Esophagus mucosa (tissue), 1 donor: Measurements from ENCODE around the gene TENM3. TPM values are rescaled to one million over a fixed set of nuclear protein-coding genes. Genes with fewer than 3 reads are reported as not detected.
"Not testable (repeated sequence)": the region's sequence is repeated elsewhere in the genome, so short reads cannot be mapped to it uniquely, and the experiment has no call there.

Experiments
- ATAC-seq: fragments of 200-7000 bp; cut with Tn5 transposase; one replicate; pipeline ENCODE4 v1.9.1; 2020
- total RNA-seq: library from RNA; stranded (reverse); gene quantifications from one replicate; pipeline ENCODE4 v1.2.4, GENCODE V29; 2023
- donor health status: DM: yes; HTN: yes; CAD: no.

TENM3 gene
- total RNA-seq, 1 donor from 2014 or later: 3.6 TPM

DNA sequence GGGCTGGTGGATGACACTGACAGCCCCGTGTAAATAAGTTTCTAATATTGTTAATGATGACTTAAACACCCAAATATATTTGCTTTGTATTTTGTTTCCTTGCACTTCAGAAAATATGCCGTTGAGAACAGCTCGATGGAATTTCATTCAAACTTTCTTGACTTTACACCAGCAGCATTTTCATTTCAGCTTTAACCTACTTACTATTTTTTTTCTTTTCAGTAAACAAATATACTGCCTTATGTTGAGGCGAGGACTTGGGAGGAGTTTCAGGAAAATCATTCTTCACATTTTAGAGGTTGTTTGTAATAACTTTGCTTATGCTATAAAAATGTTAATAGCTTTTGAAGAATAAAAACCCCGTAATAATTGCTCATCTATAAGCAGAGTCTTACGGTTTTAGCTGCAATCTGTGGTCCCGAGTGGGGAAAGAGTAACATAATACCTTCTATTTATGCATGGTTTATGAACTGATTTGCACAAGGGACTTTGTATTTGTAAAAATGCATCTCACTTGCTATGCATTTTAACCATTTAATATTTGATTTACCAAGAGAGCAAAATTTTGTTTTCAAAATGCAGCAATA lies 14.1 kb upstream of the TENM3 start:
- ATAC-seq: no peak

DNA sequence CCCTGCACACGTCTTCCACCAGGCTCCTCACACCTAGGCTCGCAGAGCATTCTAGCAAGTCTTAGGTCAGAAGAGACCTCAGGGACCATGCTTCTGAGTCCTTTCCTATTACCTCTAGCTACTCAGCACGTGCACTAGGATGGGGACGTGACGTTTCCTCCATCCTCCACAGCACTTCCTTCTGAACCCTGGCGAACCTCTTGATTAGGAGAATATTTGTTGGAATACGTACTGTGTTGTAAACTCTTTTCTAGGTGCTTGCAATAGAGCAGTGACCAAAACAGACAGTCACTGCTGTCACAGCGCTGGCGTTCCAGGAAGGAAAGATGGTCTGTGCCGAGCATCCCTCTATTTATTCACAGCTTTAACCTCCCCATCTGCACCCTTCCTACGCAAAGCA lies 12.9 kb upstream of the TENM3 start:
- no peak for ATAC-seq

DNA sequence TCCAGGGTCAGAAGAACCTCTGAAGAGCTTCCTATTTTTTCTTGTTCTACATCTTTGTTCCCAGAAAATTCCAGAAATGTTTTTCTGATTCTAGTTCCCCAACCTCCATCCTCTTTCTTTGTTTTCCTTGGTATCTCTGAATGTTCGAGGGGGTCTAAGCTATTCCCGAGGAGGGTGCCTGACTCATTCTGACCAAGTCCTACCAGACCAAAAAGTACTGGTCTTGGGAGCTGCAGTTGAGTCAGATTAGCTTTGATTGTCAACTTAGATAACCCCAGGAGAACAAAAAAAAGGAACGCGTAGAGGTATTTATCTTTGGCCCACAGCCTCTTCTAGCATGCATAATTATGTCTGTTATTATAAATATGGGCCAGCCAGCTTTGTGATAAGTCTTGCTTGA lies 12.1 kb upstream of the TENM3 start:
- ATAC-seq: no peak

DNA sequence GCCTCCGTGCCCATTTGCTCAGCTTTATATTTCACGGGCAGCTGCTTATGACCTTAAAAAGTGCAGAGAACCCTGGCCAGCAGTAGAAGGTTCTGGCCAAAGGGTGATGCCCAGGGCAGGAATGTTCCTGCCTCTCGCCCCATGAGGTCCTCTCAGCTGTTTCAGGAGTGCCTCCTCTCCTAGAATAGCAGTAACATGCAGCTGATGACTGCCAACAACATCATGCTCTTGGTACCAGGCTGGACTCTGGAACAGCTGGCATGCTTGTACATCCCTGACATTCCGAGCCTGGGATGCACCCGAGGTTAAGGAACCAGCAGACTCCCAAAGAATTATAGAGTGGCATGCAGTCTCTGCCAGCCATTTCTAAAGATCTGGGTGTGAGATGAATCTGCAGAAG lies 11.7 kb upstream of the TENM3 start:
- no peak for ATAC-seq

DNA sequence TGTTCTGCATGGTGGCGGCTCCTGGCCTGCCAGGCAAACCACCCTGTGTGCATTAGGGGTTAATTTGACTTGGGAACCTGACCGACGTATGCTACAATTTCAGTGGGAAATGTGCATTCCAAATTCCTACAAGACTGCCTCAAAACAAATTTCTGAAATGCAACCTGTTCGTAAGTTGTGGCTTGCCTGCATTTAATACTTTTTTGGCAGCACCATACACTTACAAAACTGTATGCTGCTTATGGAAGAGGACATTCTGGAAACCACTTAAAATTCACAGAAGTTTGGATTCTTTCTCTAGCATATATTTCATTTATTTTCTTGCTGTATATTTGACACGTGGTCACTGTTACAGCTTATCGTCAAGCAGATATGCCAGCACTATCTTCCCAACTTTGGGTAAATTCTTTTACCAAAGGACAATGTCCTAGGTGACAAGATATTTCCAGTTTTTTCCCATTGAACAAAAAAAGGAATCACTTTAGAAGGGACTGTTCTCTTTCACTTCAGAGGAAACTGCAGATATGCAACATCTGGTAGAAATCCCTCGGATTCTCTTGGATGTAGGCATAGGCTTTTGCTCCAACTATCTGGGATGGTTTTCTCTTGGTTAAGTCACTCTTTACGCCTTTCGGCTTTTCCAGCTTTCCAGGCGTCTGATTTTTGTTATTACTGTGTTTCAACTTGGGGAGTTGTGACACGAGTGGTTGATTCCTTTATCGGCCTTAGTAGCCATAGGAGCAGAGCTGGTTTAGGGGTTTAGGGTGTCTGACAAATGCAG lies 9.7 kb upstream of the TENM3 start:
- no peak for ATAC-seq

DNA sequence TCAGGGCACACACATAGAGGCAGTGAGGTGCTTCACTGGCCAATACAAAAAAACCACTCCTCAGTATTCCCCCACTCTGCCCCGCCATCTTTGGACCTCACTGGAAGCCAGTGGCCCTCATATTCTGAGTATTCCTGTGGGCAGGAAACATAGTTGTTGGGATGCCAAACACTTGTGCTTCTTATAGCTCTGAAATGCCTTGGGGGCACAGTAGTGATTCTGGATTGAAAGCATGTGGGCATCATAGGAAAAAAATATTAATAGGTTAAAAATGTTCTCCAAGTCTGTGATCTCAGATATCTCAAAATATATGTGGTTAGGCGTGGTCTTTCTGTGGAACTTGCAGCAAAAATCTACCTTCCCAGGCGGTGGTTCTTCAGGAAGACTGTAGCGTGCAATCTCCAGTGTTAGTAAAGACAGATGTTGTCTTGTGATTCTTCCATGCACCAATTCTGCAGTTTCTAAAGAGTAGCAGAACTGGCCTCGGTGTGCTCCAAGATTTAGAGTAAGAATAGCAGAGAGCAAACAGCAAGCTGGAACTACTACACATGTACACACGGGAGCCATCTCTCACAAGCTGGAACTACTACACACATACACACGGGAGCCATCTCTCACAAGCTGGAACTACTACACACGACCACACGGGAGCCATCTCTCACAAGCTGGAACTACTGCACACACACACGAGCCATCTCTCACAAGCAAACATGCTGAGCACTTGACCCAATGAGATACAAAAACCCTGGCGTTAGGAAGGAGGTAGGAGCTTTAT lies 8.0 kb upstream of the TENM3 start:
- ATAC-seq: no peak

DNA sequence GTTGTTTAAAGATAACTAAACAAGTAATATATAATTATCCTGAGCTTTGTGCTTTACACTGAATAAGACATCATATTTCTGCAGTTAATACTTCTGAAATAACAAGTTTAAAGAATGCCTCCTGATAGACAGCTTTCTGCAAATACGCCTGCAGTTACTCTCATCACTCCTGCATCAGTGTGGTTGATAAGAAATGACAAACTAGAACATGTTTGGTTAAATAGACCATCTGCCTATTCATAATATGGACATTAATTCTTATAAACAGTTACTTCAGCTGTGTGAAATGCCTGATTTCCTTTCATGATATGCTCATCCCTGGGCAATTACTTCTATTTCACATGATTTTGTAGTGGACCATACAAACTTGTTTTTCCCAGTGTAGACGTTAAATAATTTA lies 7.0 kb upstream of the TENM3 start:
- no peak for ATAC-seq

DNA sequence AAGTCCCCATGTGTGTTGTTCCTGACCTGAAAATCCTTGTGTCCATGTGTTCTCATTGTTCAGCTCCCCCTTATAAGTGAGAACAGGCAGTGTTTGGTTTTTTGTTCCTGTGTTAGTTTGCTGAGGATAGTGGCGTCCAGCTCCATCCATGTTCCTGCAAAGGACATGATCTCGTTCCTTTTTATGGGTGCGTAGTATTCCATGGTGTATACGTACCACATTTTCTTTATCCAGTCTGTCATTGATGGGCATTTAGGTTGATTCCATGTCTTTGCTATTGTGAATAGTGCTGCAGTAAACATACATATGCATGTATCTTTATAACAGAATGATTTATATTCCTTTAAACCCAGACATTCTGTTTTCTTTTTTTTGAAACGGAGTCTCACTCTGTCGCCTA lies 6.2 kb upstream of the TENM3 start:
- not testable (repeated sequence) for ATAC-seq

DNA sequence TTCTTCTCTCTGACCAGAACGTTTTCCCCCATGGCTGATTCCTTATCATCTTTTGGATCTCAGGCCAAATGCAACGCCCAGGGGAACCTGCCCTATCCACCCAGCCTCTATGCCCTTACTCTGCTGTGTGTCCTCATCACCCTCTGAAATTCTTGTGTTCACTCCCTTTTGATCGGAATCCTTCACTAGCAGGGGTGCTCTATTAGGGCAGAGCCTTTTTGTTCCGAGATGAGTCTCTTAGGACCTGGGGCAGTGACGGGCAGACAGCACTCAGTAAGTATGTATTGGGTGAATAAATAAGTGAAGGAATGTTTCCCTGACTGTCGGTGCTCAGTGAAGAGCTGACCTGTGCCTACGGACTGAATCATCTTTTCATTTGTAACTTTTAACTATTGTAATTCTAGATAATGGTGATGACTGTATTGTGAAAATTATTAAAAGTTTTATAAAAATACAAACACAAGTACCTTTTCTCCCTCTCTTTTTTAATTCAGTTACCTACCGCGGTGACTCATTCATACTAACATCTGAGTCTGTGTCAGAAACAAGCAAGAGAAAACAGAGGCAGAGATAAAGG lies 4.8 kb upstream of the TENM3 start:
- no peak for ATAC-seq

DNA sequence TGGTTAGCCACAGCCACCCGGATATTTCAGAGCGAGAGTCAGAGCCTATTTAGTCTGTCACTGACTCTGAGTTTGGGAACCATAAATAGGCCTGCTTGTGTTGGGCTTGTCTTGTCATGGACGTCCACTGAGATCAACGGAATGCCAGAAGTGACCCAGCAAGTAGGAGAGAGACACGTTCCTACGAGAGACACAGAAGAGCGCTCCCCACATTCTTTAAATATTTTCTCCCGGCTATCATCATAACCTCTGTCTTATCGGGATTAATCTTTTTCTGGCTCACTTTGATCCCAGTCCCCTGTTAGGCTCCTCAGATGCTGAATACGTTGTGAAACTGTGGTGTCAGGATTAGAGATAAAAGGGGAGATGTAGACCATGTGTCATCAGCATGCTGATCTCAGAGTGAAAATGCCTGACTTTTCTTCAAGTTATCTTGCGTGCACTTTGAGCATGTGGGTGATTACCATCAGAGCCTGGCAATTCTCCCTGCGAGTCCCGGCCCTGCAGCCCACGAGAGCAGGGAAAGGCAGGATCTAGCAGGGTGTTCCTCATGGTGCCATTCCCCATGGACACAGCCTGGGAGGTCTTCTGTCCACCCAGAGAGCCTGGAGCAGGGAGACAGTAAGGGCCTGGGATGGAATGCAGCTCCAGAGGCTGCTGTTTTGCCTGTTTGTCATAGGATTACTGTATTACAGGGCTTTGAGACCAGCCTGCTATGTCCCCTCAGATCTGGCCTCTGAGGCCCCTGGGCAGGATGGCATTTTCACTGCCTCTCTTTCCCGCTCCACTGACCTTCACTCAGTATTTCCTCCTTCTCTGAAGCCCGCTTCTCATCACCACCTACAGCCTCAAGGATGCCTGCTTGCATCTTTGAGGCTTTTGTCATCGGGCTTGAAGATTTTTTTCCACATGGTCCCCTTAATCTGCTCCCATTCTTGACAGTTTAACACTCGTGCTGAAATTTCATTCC lies 2.8 kb upstream of the TENM3 start:
- ATAC-seq: no peak

DNA sequence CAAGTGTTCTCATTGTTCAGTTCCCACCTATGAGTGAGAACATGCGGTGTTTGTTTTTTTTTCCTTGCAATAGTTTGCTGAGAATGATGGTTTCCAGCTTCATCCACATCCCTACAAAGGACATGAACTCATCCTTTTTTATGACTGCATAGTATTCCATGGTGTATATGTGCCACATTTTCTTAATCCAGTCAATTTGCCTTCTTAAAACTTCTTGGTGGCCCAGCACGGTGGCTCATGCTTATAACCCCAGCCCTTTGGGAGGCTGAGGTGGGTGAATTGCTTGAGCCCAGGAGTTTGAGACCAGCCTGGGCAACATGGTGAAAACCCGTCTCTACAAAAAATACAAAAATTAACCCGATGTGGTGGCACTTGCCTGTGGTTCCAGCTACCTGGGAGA lies 942 bp upstream of the TENM3 start:
- not testable (repeated sequence) for ATAC-seq

DNA sequence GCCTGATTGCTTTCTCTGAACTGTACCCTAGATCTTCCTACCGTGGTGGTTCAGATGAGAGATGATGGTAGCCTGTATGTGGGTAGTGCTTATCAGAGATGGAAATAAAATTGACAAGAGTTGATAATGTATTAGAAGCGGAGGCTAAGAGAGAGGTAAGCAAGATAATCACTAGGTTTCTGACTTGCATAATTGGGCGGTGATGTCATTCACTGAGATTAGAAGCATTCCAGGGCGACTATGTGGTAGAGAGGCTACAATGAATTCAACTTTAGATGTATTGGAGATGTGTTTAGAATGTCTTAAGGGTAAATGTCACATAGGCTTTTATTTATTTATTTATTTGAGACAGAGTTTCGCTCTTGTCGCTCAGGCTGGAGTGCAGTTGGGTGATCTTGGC lies 415 bp upstream of the TENM3 start:
- ATAC-seq: no peak

DNA sequence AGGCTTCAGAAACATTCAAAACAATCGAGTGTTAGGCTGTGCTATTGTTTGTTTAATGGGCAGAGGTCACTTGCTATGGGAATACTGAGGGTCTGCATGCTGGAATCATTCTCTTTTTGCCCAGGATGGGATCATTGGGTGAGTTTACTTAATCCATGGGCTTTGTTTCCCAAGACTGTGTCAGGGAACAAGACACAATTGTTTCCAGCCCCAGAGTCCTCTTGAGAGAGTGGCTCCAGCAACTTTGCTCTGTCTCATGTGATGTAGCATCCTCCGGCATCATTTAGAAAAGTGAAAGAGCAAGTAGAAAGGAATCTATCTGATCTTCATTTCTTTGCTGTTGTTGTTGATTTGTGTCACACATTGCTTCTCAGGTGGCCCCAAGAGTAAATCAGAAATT lies 1.8 kb downstream of the TENM3 start:
- ATAC-seq: no peak

DNA sequence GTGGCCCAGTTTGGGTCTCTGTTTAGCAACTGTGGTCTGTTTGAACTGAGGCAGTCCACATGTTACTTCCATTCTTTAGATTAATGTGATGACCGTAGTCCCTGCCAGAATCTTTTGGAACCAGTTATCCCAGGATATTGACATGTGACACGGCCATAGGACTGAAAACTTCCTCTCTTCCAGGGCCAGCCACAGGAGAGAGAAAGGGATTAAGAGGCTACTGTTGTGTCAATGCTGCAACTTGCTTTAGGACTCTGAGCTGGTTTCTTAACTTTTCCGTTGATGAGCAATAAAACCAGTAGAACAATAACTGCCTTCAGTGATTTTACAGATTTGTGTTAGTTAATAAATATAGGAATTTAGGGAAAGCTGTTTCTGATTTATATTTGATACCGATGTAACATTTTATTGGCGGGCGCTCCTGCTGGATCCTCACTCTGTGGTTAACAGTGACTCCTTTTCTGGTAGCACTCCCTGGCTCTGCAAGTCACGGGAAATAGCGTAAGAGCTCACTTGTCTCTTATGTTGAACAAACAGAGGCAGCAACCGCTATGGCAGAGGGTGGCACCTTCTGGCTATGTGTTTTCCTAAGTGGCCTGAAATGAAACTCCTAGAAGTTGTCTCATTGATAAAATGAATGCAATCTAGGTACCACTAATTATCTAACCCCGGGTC lies 2.5 kb downstream of the TENM3 start:
- peak; percentile 50 for ATAC-seq

DNA sequence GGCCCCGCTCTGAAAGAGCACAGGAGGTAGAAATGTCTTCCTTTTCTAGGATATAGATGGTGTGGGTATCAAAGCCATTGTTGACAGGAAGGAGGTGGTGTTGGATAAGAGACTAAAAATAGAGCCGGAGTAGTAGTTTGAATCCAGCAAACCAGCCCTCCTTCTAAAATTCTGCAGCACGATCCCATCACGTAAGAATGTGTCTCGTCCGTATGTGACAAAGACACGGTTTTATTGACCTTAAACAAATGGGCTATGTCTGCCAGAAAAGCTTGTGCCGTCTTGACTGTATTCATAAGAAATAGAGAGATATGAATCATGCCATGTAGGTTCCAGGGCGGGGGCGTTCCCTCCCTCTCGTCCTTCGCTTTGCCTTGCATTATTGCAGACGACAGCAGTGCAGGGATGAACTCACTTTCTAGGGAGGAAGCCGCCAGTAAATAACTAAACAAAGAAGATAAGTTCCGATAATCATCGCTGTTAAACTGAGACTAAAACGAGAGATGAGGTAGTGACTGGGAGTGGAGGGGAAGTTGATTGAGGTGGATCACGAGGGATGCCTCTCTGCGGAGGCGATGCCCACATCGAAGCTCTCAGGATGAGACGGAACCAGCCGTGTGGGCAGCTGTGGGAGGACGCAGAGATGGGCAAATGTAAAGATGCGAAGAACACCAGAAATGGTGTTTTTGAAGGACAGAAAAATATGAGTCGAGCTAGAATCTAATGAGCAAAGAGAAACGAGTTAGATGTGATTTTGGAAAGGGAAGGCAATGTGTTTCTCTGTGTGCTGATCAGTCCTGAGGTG lies 3.4 kb downstream of the TENM3 start:
- ATAC-seq: peak; percentile 92

DNA sequence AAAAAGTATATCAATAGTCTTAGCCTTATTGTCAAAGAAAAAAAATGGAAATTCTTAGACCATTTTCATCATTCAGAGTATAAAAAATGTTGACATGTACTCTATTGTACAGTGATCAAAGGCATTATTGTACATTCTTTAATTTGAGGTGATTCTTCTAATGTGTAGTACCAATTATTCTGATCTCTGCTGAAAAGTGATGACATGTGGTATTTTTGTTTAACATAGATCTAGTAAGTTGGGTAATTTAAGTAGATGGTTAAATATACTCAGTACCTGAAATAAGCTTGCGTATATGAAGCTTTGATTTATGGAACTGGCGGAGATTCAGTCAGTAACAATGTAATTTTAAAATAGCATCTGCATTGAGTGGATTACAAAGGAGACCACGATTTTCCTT lies 5.1 kb downstream of the TENM3 start:
- ATAC-seq: no peak

DNA sequence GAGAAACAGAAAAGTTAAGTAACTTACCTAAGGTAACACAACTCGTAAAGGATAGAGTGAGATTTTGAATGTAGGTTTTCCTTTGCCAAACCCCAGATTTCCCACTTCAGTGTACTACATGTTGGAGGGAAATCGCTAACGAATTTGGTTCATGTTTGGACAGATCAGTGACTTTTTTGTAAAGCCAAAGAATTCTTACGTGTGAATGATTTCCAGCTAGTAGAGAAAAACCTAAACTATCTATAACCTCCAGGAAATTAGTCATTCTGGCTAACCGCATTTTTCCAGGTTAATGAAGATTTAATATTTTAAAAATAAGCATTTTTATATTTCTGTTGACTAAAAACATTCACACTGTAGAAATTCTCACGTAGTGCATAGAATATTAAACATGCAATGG lies 7.2 kb downstream of the TENM3 start:
- ATAC-seq: no peak

DNA sequence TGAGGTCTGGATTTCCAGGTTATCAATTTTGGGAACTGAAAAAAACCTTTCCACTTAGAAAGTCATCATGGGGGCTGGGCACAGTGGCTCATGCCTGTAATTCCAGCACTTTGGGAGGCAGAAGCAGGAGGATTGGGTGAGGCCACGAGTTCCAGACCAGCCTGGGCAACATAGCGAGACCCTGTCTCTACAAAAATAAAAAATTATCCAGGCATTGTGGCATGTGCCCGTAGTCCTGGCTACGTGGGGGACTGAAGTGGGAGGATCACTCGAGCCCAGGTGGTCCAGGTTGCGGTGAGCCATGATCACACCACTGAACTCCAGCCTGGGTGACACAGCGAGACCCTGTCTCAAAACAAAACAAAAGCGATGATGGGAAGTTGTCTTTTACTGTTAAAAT lies 7.9 kb downstream of the TENM3 start:
- no peak for ATAC-seq

DNA sequence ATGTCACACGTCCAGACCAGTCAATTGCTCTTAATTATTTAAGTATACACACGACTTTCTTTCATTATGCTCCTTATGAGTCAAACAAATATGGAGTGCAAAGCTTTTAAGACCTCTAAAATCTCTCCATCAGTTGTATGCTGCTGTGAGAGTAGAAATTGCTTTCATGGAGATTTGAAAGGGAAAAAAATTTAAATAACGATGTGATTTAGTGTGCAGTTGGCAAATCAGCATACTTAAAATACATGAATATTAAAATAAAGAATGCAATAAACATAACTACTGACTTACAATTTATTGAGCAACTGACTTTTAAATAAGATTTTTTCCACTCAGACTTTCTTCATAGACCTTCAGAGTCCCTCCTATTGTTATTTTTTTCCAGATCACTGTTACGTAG lies 9.0 kb downstream of the TENM3 start:
- ATAC-seq: no peak

DNA sequence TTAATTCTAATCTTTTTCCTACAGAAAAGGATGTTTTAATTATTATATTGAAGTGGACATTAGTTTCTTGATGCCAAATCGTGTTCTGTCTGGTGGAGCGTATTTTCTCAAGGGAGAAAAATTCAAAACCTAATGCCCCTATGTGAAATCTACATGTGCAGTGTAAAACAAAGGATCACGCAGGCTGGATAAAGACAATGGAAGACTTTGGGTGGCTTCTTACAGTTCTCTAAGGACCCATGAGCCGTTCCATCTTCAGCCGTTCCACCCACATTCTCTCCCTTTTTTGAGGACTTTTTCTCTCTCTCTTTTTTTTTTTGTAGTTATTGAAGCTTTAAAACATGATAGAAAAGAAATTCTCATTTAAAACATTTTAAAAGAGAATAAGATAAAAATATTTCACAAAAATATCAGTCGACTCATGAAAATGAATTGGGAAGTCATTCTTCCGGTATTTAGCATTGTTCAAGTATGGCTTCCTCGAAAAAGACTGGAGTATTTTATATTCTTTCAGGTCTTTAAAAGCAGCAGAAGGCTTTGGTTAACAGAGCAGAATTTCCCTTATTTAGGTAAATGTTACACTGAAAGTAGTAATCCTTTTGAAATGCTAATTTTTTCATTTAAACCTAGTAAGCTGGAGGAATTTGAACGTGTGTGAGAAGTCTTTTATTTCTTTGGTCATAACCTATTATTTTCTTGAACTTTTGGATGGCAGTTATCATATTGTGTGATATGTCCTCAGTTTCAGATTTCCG lies 11.0 kb downstream of the TENM3 start:
- no peak for ATAC-seq
